Osteoblast (primary cell): Measurements from ENCODE around the gene FAT3. TPM values are rescaled to one million over a fixed set of nuclear protein-coding genes. Genes with fewer than 3 reads are reported as not detected.
A peak's percentile ranks its signal among the peaks of the same experiment; 100 is the strongest.

ENCODE experiments used
- DNase-seq: peaks from one replicate; pipeline ENCODE4 v3.0.0; 2011; ENCODE audit warnings: low spot score, mixed read lengths; ENCODE audit not compliant: insufficient read length; ENCODE audit errors: missing footprints
- H2AFZ ChIP-seq: 2 replicates; pipeline ENCODE4 v1.6.0; 2011; ENCODE audit warnings: mild to moderate bottlenecking, low read length
- H3K27ac ChIP-seq: 2 replicates; pipeline ENCODE4 v1.5.1; 2011; ENCODE audit warnings: mild to moderate bottlenecking, low read depth, low read length, moderate library complexity
- H3K27me3 ChIP-seq: 2 replicates; pipeline ENCODE4 v1.6.0; 2012; ENCODE audit warnings: mild to moderate bottlenecking, control low read depth, inconsistent platforms, low read length, moderate library complexity; ENCODE audit not compliant: insufficient read depth
- H3K36me3 ChIP-seq: 2 replicates; pipeline ENCODE4 v1.5.1; 2011; ENCODE audit warnings: mild to moderate bottlenecking, low read length, control low read depth, moderate library complexity; ENCODE audit not compliant: insufficient read depth
- H3K4me1 ChIP-seq: 2 replicates; pipeline ENCODE4 v1.5.1; 2011; ENCODE audit warnings: mild to moderate bottlenecking, low read length, control low read depth, moderate library complexity; ENCODE audit not compliant: insufficient read depth
- H3K4me2 ChIP-seq: 2 replicates; pipeline ENCODE4 v1.6.0; 2011; ENCODE audit warnings: mild to moderate bottlenecking, low read length; ENCODE audit not compliant: insufficient read depth
- H3K4me3 ChIP-seq: fragments of 200-600 bp; sonication (generic); 3 replicates; pipeline ENCODE4 v1.5.1; 2012; ENCODE audit warnings: mild to moderate bottlenecking, low read length, inconsistent platforms; ENCODE audit not compliant: insufficient read depth
- H3K79me2 ChIP-seq: 2 replicates; pipeline ENCODE4 v1.6.0; 2012; ENCODE audit warnings: mild to moderate bottlenecking, low read length, control low read depth, inconsistent platforms; ENCODE audit not compliant: insufficient read depth
- H3K9me3 ChIP-seq: 2 replicates; pipeline ENCODE4 v1.5.1; 2011; ENCODE audit warnings: low read depth, low read length, control low read depth
- H4K20me1 ChIP-seq: 2 replicates; pipeline ENCODE4 v1.6.0; 2012; ENCODE audit warnings: mild to moderate bottlenecking, low read length, control low read depth; ENCODE audit not compliant: insufficient read depth
- total RNA-seq: library from RNA; depleted of rRNA; stranded (reverse); fragments of >200 nt; gene quantifications from 2 replicates; pipeline ENCODE4 v1.2.3, GENCODE V29; 2012
- TF ChIP-seq, protein P1 (sequence below): IDR thresholded peaks from 2 replicates; pipeline ENCODE4 v1.5.1; 2011; ENCODE audit warnings: mild to moderate bottlenecking, low read depth, low read length, moderate library complexity; ENCODE audit errors: extremely low read depth

Gene FAT3
- total RNA-seq, 1 donor = 2.2 TPM

DNA sequence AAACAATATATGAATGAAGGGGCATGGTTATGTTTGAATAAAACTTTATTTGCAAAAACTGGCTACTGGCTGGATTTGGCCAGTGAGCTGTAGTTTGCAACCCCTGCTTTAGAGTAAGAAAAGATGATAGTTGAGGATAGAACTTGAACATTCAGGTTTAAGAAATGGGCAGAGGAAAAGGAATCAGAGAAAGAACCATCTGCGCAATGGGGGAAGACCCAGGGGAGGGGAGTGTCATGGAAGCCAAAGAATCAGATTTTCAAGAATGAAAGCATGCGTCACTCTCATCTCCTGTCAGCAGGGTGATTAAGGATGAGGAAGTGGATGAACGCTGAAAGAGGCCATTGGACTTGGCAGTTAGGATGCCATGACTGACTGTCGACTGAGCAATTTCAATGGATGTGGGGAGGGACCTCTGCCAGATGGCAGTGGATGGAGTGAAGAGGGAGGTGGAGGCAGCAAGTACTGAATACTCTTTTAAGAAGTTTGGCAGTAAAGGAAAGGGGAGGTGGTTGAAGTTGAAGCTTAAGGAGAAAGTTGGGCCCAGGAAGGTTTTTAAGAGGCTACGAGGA lies 21.2 kb downstream of the FAT3 start:
- no peak overlapping the region for H2AFZ ChIP-seq
- H3K27ac ChIP-seq = no peak overlapping the region
- DNase-seq = no peak
- TF ChIP-seq, protein P1, sequence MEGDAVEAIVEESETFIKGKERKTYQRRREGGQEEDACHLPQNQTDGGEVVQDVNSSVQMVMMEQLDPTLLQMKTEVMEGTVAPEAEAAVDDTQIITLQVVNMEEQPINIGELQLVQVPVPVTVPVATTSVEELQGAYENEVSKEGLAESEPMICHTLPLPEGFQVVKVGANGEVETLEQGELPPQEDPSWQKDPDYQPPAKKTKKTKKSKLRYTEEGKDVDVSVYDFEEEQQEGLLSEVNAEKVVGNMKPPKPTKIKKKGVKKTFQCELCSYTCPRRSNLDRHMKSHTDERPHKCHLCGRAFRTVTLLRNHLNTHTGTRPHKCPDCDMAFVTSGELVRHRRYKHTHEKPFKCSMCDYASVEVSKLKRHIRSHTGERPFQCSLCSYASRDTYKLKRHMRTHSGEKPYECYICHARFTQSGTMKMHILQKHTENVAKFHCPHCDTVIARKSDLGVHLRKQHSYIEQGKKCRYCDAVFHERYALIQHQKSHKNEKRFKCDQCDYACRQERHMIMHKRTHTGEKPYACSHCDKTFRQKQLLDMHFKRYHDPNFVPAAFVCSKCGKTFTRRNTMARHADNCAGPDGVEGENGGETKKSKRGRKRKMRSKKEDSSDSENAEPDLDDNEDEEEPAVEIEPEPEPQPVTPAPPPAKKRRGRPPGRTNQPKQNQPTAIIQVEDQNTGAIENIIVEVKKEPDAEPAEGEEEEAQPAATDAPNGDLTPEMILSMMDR = no peak
- no peaks in the 10 kb centered on the region for H3K36me3 ChIP-seq
- H3K4me1 ChIP-seq = no peaks in the 10 kb centered on the region
- H3K4me2 ChIP-seq = no peak overlapping the region
- no peaks in the 10 kb centered on the region for H4K20me1 ChIP-seq
- no peak overlapping the region for H3K4me3 ChIP-seq
- H3K27me3 ChIP-seq = no peaks in the 10 kb centered on the region
- no peaks in the 10 kb centered on the region for H3K9me3 ChIP-seq
- no peaks in the 10 kb centered on the region for H3K79me2 ChIP-seq

DNA sequence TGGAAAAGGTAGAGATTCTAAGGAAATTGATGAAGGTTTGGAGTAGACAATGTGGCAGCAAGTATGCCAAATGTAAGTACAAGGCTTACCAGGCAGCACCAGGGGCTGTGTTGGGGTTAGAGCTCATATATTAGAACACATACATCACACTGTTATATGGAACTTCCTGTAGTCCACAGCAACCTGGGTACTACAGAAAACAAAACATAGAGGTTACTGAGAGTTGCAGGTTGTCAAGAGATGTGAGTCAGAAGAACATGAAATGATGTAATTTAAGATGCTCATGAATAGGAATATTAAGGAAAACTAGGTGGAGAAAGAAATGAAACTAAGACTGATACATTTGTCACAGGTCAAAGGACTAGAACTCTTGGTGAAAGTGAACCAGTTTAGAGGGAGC lies 22.0 kb downstream of the FAT3 start:
- Histone ChIP-seq H3K27ac (no peak overlapping the region), H2AFZ (no peak overlapping the region)
- TF ChIP-seq, protein P1 = no peak

DNA sequence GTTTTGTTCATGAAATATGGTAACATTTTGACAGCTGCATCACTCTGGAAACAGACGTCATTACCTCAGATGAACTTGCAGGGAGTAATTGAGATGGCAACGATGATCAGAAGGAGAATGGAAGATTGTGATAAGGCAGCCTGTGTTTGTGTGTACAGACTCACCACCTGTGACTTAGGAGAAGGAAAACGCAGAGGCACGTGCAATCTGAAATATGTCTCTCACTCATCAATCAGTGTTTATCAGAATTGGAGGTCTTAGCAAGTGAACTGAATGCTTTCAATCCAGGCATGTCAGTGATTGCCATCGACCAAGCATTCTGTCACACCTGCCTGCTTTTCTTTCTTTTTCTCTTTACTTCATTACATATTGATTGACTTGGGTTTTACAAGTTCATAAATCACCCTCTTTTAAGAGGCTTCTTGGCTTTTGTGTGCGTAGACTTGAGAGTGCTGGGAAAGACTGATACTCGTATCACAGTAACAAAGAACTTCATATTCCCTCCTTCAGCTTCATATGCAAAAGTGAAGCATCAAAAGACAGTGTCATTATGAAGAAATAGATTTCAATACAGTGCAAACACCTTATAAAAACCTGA lies 24.6 kb downstream of the FAT3 start:
- Histone ChIP-seq H2AFZ (no peak overlapping the region), H4K20me1 (no peaks in the 10 kb centered on the region), H3K79me2 (no peaks in the 10 kb centered on the region), H3K9me3 (no peaks in the 10 kb centered on the region), H3K27ac (no peak overlapping the region), H3K4me3 (no peak overlapping the region), H3K4me1 (peaks cover 8% of the 10 kb centered on the region), H3K27me3 (no peaks in the 10 kb centered on the region), H3K4me2 (no peak overlapping the region), H3K36me3 (no peaks in the 10 kb centered on the region)
- no peak for DNase-seq
- TF ChIP-seq, protein P1 = no peak

More for the DNA sequence above, 22.0 kb downstream of the FAT3 start:
- no peak for DNase-seq
- H3K36me3 ChIP-seq = no peaks in the 10 kb centered on the region
- no peak overlapping the region for H3K4me3 ChIP-seq
- no peaks in the 10 kb centered on the region for H4K20me1 ChIP-seq
- H3K79me2 ChIP-seq = no peaks in the 10 kb centered on the region
- H3K4me2 ChIP-seq = no peak overlapping the region
- no peaks in the 10 kb centered on the region for H3K4me1 ChIP-seq
- no peaks in the 10 kb centered on the region for H3K9me3 ChIP-seq
- no peaks in the 10 kb centered on the region for H3K27me3 ChIP-seq

DNA sequence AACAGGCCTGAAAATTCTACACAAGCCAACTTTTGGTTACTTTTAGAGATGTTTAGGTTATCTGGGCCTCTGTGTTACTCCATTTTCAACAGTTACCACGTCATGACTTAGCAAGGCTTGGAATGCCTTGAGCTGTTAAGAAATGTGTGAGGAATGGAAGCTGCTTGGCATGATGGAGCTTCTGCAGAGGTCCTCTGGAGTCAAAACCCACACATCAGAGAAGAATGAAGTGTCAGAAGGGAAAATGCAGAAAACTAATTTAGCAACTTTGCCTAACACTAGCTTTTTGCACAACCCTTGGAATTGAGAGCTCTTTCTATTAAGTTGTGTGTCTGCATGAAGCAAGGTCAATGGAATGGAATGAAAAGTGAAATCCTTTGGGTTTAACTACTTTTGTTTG lies 27.4 kb downstream of the FAT3 start:
- H3K4me3 ChIP-seq = no peak overlapping the region
- H2AFZ ChIP-seq = no peak overlapping the region
- no peak overlapping the region for H3K27ac ChIP-seq
- TF ChIP-seq, protein P1 = no peak
- no peaks in the 10 kb centered on the region for H3K9me3 ChIP-seq
- H3K36me3 ChIP-seq = no peaks in the 10 kb centered on the region
- no peaks in the 10 kb centered on the region for H3K27me3 ChIP-seq
- no peaks in the 10 kb centered on the region for H4K20me1 ChIP-seq
- H3K4me2 ChIP-seq = peak overlapping the region; percentile 10
- DNase-seq = no peak
- H3K4me1 ChIP-seq = peaks cover 8% of the 10 kb centered on the region
- H3K79me2 ChIP-seq = no peaks in the 10 kb centered on the region
